H1 (cell line): ENCODE measurements around the gene ZNF148. TPM values are rescaled to one million over a fixed set of nuclear protein-coding genes. Genes with fewer than 3 reads are reported as not detected.

Source experiments
- CTCF ChIA-PET: fragments of 300-600 bp; sonication (Branson Sonifier 250); formaldehyde crosslinking; loops from one replicate; lab custom pipeline; 2021; ENCODE audit not compliant: partially characterized antibody; lab: Charles Lee
- POLR2A ChIA-PET: fragments of 300-600 bp; sonication (Branson Sonifier 250); formaldehyde crosslinking; loops from one replicate; lab custom pipeline; 2021; ENCODE audit warnings: inconsistent platforms; ENCODE audit not compliant: partially characterized antibody; lab: Charles Lee
- DNase-seq, 2 experiments: peaks; one replicate each; pipeline versions ENCODE4 v3.0.0 to v3.0.0-alpha.2; 2010 to 2022; ENCODE audit warnings: low spot score in 2 of 2, low read depth in 1 of 2, mixed read lengths in 1 of 2
- FAIRE-seq: peaks from 2 replicates; lab custom pipeline; 2011; peaks lifted over from hg19 to GRCh38; lab: Jason Lieb, UNC
- H2AFZ ChIP-seq: 2 replicates; pipeline ENCODE4 v1.8.1; 2012; ENCODE audit warnings: low read length, inconsistent platforms
- H2AK5ac ChIP-seq: 2 replicates; pipeline ENCODE4 v1.6.1; 2013; ENCODE audit warnings: low read depth, low read length
- H2BK120ac ChIP-seq: replicated peaks from 2 replicates; pipeline ENCODE3; 2013; ENCODE audit warnings: low read depth, low read length, inconsistent platforms
- H2BK12ac ChIP-seq: 2 replicates; pipeline ENCODE4 v1.6.1; 2013; ENCODE audit warnings: low read depth, low read length
- H2BK15ac ChIP-seq: 2 replicates; pipeline ENCODE4 v1.6.1; 2013; ENCODE audit warnings: low read length
- H2BK20ac ChIP-seq: 2 replicates; pipeline ENCODE4 v1.6.1; 2013; ENCODE audit warnings: low read length
- H2BK5ac ChIP-seq: 2 replicates; pipeline ENCODE4 v1.6.1; 2013; ENCODE audit warnings: low read depth, low read length
- H3K14ac ChIP-seq: 2 replicates; pipeline ENCODE4 v1.6.1; 2013; ENCODE audit warnings: inconsistent platforms; ENCODE audit not compliant: insufficient read length
- H3K18ac ChIP-seq: 2 replicates; pipeline ENCODE4 v1.6.1; 2013; ENCODE audit warnings: low read length; ENCODE audit errors: extremely low read depth
- H3K23ac ChIP-seq: 2 replicates; pipeline ENCODE4 v1.6.1; 2013; ENCODE audit warnings: inconsistent platforms; ENCODE audit not compliant: insufficient read length
- H3K23me2 ChIP-seq: 2 replicates; pipeline ENCODE4 v1.6.1; 2013; ENCODE audit warnings: low read depth, low read length
- H3K27ac ChIP-seq: 2 replicates; pipeline ENCODE4 v1.6.1; 2011; ENCODE audit warnings: low read depth, low read length, inconsistent platforms
- H3K27me3 ChIP-seq, 4 experiments: replicated peaks in 1 of 4; 1 replicate in 1 of 4; 2 replicates in 3 of 4; pipeline versions ENCODE4 v1.6.1 to v1.8.1; 2011 to 2013; ENCODE audit warnings: low read length in 3 of 4, mild to moderate bottlenecking in 3 of 4, inconsistent platforms in 2 of 4, mixed read lengths in 2 of 4, moderate library complexity in 1 of 4; ENCODE audit not compliant: control insufficient read depth in 3 of 4, insufficient read depth in 3 of 4; ENCODE audit errors: extremely low read depth in 1 of 4
- H3K36me3 ChIP-seq, 4 experiments: 2 replicates each; pipeline versions ENCODE4 v1.6.1 to v1.8.1; 2011 to 2013; ENCODE audit warnings: mild to moderate bottlenecking in 4 of 4, low read length in 3 of 4, moderate library complexity in 2 of 4, control low read depth in 1 of 4, inconsistent platforms in 1 of 4; ENCODE audit not compliant: insufficient read depth in 4 of 4, control insufficient read depth in 2 of 4
- H3K4ac ChIP-seq: replicated peaks from 2 replicates; pipeline ENCODE3; 2013; ENCODE audit warnings: low read length, low read depth, mixed read lengths, inconsistent platforms; ENCODE audit not compliant: insufficient read length
- H3K4me1 ChIP-seq, 4 experiments: replicated peaks in 1 of 4; 1 replicate in 1 of 4; 2 replicates in 3 of 4; pipeline versions ENCODE4 v1.6.1 to v1.8.1; 2011 to 2013; ENCODE audit warnings: low read length in 3 of 4, inconsistent platforms in 2 of 4, mixed read lengths in 1 of 4; ENCODE audit not compliant: insufficient read depth in 4 of 4, control insufficient read depth in 3 of 4
- H3K4me2 ChIP-seq, 2 experiments: 2 replicates each; pipeline versions ENCODE4 v1.6.1 to v1.8.1; 2011 to 2013; ENCODE audit warnings: low read depth in 2 of 2, low read length in 2 of 2, control low read depth in 1 of 2, inconsistent platforms in 1 of 2, mild to moderate bottlenecking in 1 of 2; ENCODE audit not compliant: insufficient read depth in 1 of 2
- H3K4me3 ChIP-seq, 4 experiments: fragments of 200-600, 300-600 bp in 1 of 4; sonication (generic), shearing (Covaris generic), sonication (Bioruptor Twin) in 1 of 4; 2 replicates each; pipeline versions ENCODE4 v1.5.1 to v1.8.1; 2011 to 2016; ENCODE audit warnings: low read length in 4 of 4, low read depth in 3 of 4, control low read depth in 2 of 4, inconsistent platforms in 2 of 4, mild to moderate bottlenecking in 2 of 4, mixed read lengths in 1 of 4, moderate library complexity in 1 of 4; ENCODE audit not compliant: insufficient read depth in 2 of 4; ENCODE audit errors: extremely low read depth in 1 of 4
- H3K56ac ChIP-seq: replicated peaks from 2 replicates; pipeline ENCODE3; 2013; ENCODE audit warnings: low read depth, mild to moderate bottlenecking, mixed read lengths, low read length, inconsistent platforms; ENCODE audit not compliant: insufficient read length
- H3K79me1 ChIP-seq: 2 replicates; pipeline ENCODE4 v1.6.1; 2013; ENCODE audit warnings: low read depth, low read length, control low read depth
- H3K79me2 ChIP-seq, 2 experiments: 2 replicates each; pipeline versions ENCODE4 v1.6.1 to v1.8.1; 2012 to 2013; ENCODE audit warnings: low read length in 2 of 2, mild to moderate bottlenecking in 2 of 2, inconsistent platforms in 1 of 2; ENCODE audit not compliant: insufficient read depth in 2 of 2, control insufficient read depth in 1 of 2
- H3K9ac ChIP-seq, 4 experiments: replicated peaks in 1 of 4; 1 replicate in 1 of 4; 2 replicates in 3 of 4; pipeline versions ENCODE4 v1.6.1 to v1.8.1; 2011 to 2013; ENCODE audit warnings: low read depth in 3 of 4, low read length in 3 of 4, control low read depth in 2 of 4, mild to moderate bottlenecking in 2 of 4, moderate library complexity in 2 of 4, inconsistent platforms in 1 of 4; ENCODE audit errors: extremely low read depth in 1 of 4
- H3K9me3 ChIP-seq, 2 experiments: 2 replicates each; pipeline versions ENCODE4 v1.6.1 to v1.8.1; 2012 to 2013; ENCODE audit warnings: mild to moderate bottlenecking in 2 of 2, moderate library complexity in 2 of 2, control low read depth in 1 of 2, inconsistent platforms in 1 of 2, low read depth in 1 of 2, low read length in 1 of 2, mixed read lengths in 1 of 2; ENCODE audit not compliant: insufficient read depth in 2 of 2
- H4K20me1 ChIP-seq, 2 experiments: replicated peaks in 1 of 2; 2 replicates each; pipeline versions ENCODE3 to v1.8.1; 2011 to 2013; ENCODE audit warnings: inconsistent platforms in 2 of 2, low read length in 2 of 2, mild to moderate bottlenecking in 1 of 2; ENCODE audit not compliant: insufficient read depth in 2 of 2, control insufficient read depth in 1 of 2
- H4K5ac ChIP-seq: 2 replicates; pipeline ENCODE4 v1.6.1; 2013; ENCODE audit warnings: low read length, low read depth, mixed read lengths, inconsistent platforms; ENCODE audit not compliant: insufficient read length
- H4K8ac ChIP-seq: 2 replicates; pipeline ENCODE4 v1.8.0; 2013; ENCODE audit warnings: mild to moderate bottlenecking, moderate library complexity, low read length, inconsistent platforms; ENCODE audit not compliant: insufficient read depth; ENCODE audit errors: extremely low read depth
- H4K91ac ChIP-seq: replicated peaks from 2 replicates; pipeline ENCODE3; 2013; ENCODE audit warnings: low read length, mixed read lengths, inconsistent platforms; ENCODE audit not compliant: insufficient read length
- CREB1 ChIP-seq: IDR thresholded peaks from 2 replicates; pipeline ENCODE4 v1.6.1; 2012; ENCODE audit warnings: inconsistent platforms
- EGR1 ChIP-seq: IDR thresholded peaks from 2 replicates; pipeline ENCODE4 v1.6.1; 2011; ENCODE audit warnings: low read depth, low read length, borderline replicate concordance
- GABPA ChIP-seq: IDR thresholded peaks from 2 replicates; pipeline ENCODE4 v1.6.1; 2011; ENCODE audit warnings: mild to moderate bottlenecking, low read length, moderate library complexity, borderline replicate concordance; ENCODE audit not compliant: insufficient read depth
- RXRA ChIP-seq: IDR thresholded peaks from 2 replicates; pipeline ENCODE4 v1.6.1; 2011; ENCODE audit warnings: low read depth, mild to moderate bottlenecking, low read length, moderate library complexity; ENCODE audit not compliant: insufficient read depth
- whole genome bisulfite sequencing, 2 experiments: shearing (Covaris generic) in 1 of 2; methylation state at CpG; one replicate each; pipeline versions ENCODE4 v1.1.6 to v1.1.7; 2013 to 2015; ENCODE audit warnings: low lambda C conversion rate in 2 of 2, mixed read lengths in 2 of 2, inconsistent platforms in 1 of 2, low coverage in 1 of 2, missing lambda C conversion rate in 1 of 2; ENCODE audit not compliant: insufficient replicate concordance in 2 of 2, insufficient coverage in 1 of 2, insufficient read length in 1 of 2; ENCODE audit errors: extremely low coverage in 1 of 2, missing lambda C conversion rate in 1 of 2; 5-methylcytosine and 5-hydroxymethylcytosine counted together
- polyA plus RNA-seq, 7 experiments: library from polyadenylated mRNA; depleted of rRNA in 3 of 7; stranded (reverse) in 5 of 7; unstranded in 2 of 7; fragments of >200 nt in 5 of 7; fragments of 200-250 nt in 2 of 7; gene quantifications; 1 replicate in 5 of 7; 2 replicates in 1 of 7; 4 replicates in 1 of 7; pipeline versions ENCODE4 v1.2.1 to v1.2.3, GENCODE V29; 2011 to 2013; ENCODE audit warnings: missing spikeins in 2 of 7, mixed read lengths in 2 of 7
- total RNA-seq: library from RNA; stranded (reverse); fragmentation: NEBNext Ultra II Directional; extraction: Animal tissue kit (Norgen Biotek cat#: 25700); gene quantifications from 2 replicates; pipeline ENCODE4 v1.2.1, GENCODE V29; 2021

ZNF148 gene
- total and polyA plus RNA-seq, 2 of the 8 experiments (the other 6 are each of a cell fraction or from before 2014, with no cell fraction given) = 3.7 to 22.6 TPM

- no peak overlapping the region for H2BK120ac ChIP-seq
- H3K56ac ChIP-seq = no peak overlapping the region
- no peaks in the 10 kb centered on the region for H3K9me3 ChIP-seq
- H2AK5ac ChIP-seq = no peak overlapping the region
- H3K27me3 ChIP-seq = no peaks in the 10 kb centered on the region
- H4K8ac ChIP-seq = no peak overlapping the region
- no peak overlapping the region for H3K4ac ChIP-seq
- H2BK12ac ChIP-seq = no peak overlapping the region
- no peak overlapping the region for H3K9ac ChIP-seq
- no peak overlapping the region for H4K5ac ChIP-seq
- H3K4me2 ChIP-seq = no peak overlapping the region
- no peak overlapping the region for H3K18ac ChIP-seq
- H3K4me1 ChIP-seq = no peaks in the 10 kb centered on the region; a peak in 1 of 7 replicates
- H3K4me3 ChIP-seq = no peak overlapping the region
- CTCF ChIA-PET = interaction anchor here (1.7 kb wide), 1 partner anchor 10 kb away, joined by 6 read pairs; no protein-coding TSS in a partner anchor
- no peak overlapping the region for H4K91ac ChIP-seq
- H3K23me2 ChIP-seq = no peaks in the 10 kb centered on the region
- H2AFZ ChIP-seq = no peak overlapping the region
- no peak overlapping the region for H3K14ac ChIP-seq
- H3K23ac ChIP-seq = no peak overlapping the region
- H2BK20ac ChIP-seq = no peak overlapping the region
- no peaks in the 10 kb centered on the region for H4K20me1 ChIP-seq
- H3K27ac ChIP-seq = no peak overlapping the region
- no peak for DNase-seq
- H2BK15ac ChIP-seq = no peak overlapping the region
- no peak overlapping the region for H2BK5ac ChIP-seq
- no peaks in the 10 kb centered on the region for H3K79me2 ChIP-seq
- no peak for TF ChIP-seq GABPA
- no peak for TF ChIP-seq EGR1
- TF ChIP-seq CREB1 = no peak
- TF ChIP-seq RXRA = no peak
- no peaks in the 10 kb centered on the region for H3K79me1 ChIP-seq
- 84% methylated on average over 1 of the region's 1 CpG; no CpG with 5 or more reads in 1 of the 2 experiments for WGBS, 2 experiments
- POLR2A ChIA-PET = no interaction called here
- no peak for FAIRE-seq
- peaks cover 0 to 10% (median 6%) of the 10 kb centered on the region in 4 experiments; a peak in 6 of 8 replicates for H3K36me3 ChIP-seq
Observed at GRCh38 chr3:125229707-125230106, 145.4 kb downstream of the ZNF148 start.
